ENCODE data around the gene TOGARAM2.

The TOGARAM2 gene

DNA sequence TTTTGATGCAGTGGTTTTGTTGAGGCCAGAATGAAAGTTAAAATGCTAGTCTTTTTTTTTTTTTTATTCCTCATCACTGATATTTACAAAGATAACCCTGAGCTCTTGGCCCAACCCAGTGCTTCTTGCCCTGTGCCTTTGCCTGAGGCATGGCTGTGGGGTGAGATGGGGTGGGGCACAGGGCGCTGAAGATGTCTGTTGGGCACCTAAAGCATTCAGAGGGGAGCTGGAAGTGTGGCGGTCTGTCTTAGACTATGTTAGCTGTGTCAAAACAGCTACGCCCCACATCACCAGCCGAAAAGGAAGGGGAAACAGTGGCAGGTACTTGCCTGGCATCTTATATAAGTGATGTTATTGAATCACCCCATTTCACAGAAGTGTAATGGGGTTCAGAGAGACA, 20.7 kb downstream of the TOGARAM2 start:
- H3K9me3 Mint-ChIP-seq = no peaks in the 10 kb centered on the region
- peaks cover 24% of the 10 kb centered on the region for H3K4me1 Mint-ChIP-seq (ENCODE audit: low read depth)
- H3K4me3 Mint-ChIP-seq = no peak overlapping the region
- no peaks in the 10 kb centered on the region for H3K27me3 Mint-ChIP-seq
- H3K27ac Mint-ChIP-seq = no peak overlapping the region
- H3K36me3 Mint-ChIP-seq (ENCODE audit: low read depth) = no peaks in the 10 kb centered on the region

GRCh38 chr2:29004755-29005154, 23.7 kb downstream of the TOGARAM2 start:
- Mint-ChIP-seq H3K9me3 (no peaks in the 10 kb centered on the region), H3K4me3 (no peak overlapping the region), H3K27me3 (no peaks in the 10 kb centered on the region), H3K36me3 (ENCODE audit: low read depth) (no peaks in the 10 kb centered on the region), H3K4me1 (ENCODE audit: low read depth) (peaks cover 34% of the 10 kb centered on the region), H3K27ac (no peak overlapping the region)

GRCh38 chr2:29005331-29005730, 24.2 kb downstream of the TOGARAM2 start:
- no peaks in the 10 kb centered on the region for H3K27me3 Mint-ChIP-seq
- H3K27ac Mint-ChIP-seq = no peak overlapping the region
- no peaks in the 10 kb centered on the region for H3K9me3 Mint-ChIP-seq
- peaks cover 34% of the 10 kb centered on the region for H3K4me1 Mint-ChIP-seq (ENCODE audit: low read depth)
- no peak overlapping the region for H3K4me3 Mint-ChIP-seq
- no peaks in the 10 kb centered on the region for H3K36me3 Mint-ChIP-seq (ENCODE audit: low read depth)

- Mint-ChIP-seq H3K36me3 (ENCODE audit: low read depth) (no peaks in the 10 kb centered on the region), H3K27me3 (no peaks in the 10 kb centered on the region), H3K4me3 (no peak overlapping the region), H3K27ac (no peak overlapping the region), H3K9me3 (no peaks in the 10 kb centered on the region), H3K4me1 (ENCODE audit: low read depth) (peaks cover 35% of the 10 kb centered on the region)
These were observed 25.2 kb downstream of the TOGARAM2 start for GRCh38 chr2:29006092-29006979.

- Mint-ChIP-seq H3K36me3 (ENCODE audit: low read depth) (no peaks in the 10 kb centered on the region), H3K27me3 (no peaks in the 10 kb centered on the region), H3K4me3 (no peak overlapping the region), H3K4me1 (ENCODE audit: low read depth) (peaks cover 36% of the 10 kb centered on the region), H3K27ac (no peak overlapping the region), H3K9me3 (no peaks in the 10 kb centered on the region)
These were observed 25.8 kb downstream of the TOGARAM2 start for GRCh38 chr2:29006980-29007301.

GRCh38 chr2:29009270-29009669, 28.2 kb downstream of the TOGARAM2 start:
- peak overlapping the region; percentile 73 for H3K27ac Mint-ChIP-seq
- H3K9me3 Mint-ChIP-seq = no peaks in the 10 kb centered on the region
- H3K4me3 Mint-ChIP-seq = no peak overlapping the region
- no peaks in the 10 kb centered on the region for H3K27me3 Mint-ChIP-seq
- peaks cover 57% of the 10 kb centered on the region for H3K4me1 Mint-ChIP-seq (ENCODE audit: low read depth)
- H3K36me3 Mint-ChIP-seq (ENCODE audit: low read depth) = no peaks in the 10 kb centered on the region

GRCh38 chr2:29009711-29010677, 28.9 kb downstream of the TOGARAM2 start:
- H3K36me3 Mint-ChIP-seq (ENCODE audit: low read depth) = no peaks in the 10 kb centered on the region
- no peaks in the 10 kb centered on the region for H3K27me3 Mint-ChIP-seq
- H3K4me1 Mint-ChIP-seq (ENCODE audit: low read depth) = peaks cover 65% of the 10 kb centered on the region

DNA sequence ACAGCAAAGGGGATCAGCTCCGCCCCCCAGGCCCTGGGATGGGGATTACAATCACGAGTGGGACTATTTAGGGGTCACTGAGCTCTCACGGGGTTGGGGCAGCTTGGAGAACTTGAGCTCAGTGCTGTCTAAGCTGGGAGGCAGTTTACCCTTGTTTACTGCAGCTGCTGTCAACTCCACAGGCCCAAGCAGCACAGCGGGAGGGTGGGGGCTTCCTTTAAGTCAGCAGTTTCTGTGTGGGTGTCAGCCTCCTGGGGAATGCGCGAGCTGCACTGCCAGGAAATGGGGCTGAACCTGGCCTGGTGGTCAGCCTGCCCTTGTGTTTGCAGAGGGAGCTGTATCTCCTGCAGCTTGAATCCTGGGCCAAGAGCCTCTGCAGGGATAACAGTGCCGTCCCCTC, 29.8 kb downstream of the TOGARAM2 start:
- Mint-ChIP-seq H3K4me1 (ENCODE audit: low read depth) (peaks cover 74% of the 10 kb centered on the region), H3K27me3 (no peaks in the 10 kb centered on the region), H3K27ac (peak overlapping the region; percentile 83), H3K4me3 (peak overlapping the region; percentile 27), H3K9me3 (no peaks in the 10 kb centered on the region), H3K36me3 (ENCODE audit: low read depth) (no peaks in the 10 kb centered on the region)

More at GRCh38 chr2:29009711-29010677, 28.9 kb downstream of the TOGARAM2 start:
- Mint-ChIP-seq H3K4me3 (peak overlapping the region; percentile 33), H3K27ac (peak overlapping the region; percentile 73), H3K9me3 (no peaks in the 10 kb centered on the region)

GRCh38 chr2:29011418-29012060, 30.4 kb downstream of the TOGARAM2 start:
- no peaks in the 10 kb centered on the region for H3K27me3 Mint-ChIP-seq
- H3K4me3 Mint-ChIP-seq = peak overlapping the region; percentile 27
- peaks cover 80% of the 10 kb centered on the region for H3K4me1 Mint-ChIP-seq (ENCODE audit: low read depth)
- peak overlapping the region; percentile 83 for H3K27ac Mint-ChIP-seq
- no peaks in the 10 kb centered on the region for H3K9me3 Mint-ChIP-seq
- no peaks in the 10 kb centered on the region for H3K36me3 Mint-ChIP-seq (ENCODE audit: low read depth)

DNA sequence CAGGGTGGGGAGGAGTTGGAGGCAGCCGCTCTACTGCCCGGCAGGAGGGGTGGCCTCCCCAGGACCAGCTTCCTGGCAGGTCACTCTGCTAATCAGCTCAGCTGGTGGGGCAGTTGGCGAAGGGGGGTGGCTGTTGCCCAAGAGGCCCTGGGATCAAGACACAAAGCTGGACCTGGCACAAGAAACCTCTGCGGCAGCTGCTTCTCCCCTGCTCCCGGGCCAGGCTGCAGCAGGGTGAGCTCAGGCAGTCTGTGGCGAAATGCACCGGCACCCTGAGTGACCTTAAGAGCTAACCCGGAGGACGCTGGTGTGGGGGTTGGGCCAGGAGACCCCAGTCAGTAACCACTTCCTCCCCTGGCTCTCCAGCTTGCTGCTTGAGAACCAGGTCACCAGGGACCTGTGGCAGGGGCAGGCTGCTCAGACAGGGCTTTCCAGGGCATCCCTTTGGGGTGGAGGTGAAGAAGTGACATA, 31.1 kb downstream of the TOGARAM2 start:
- Mint-ChIP-seq H3K4me3 (no peak overlapping the region), H3K4me1 (ENCODE audit: low read depth) (peaks cover 86% of the 10 kb centered on the region), H3K27ac (no peak overlapping the region), H3K9me3 (no peaks in the 10 kb centered on the region), H3K36me3 (ENCODE audit: low read depth) (no peaks in the 10 kb centered on the region), H3K27me3 (no peaks in the 10 kb centered on the region)

GRCh38 chr2:29013057-29013780, 32.1 kb downstream of the TOGARAM2 start:
- H3K27ac Mint-ChIP-seq = no peak overlapping the region
- no peaks in the 10 kb centered on the region for H3K36me3 Mint-ChIP-seq (ENCODE audit: low read depth)
- peaks cover 91% of the 10 kb centered on the region for H3K4me1 Mint-ChIP-seq (ENCODE audit: low read depth)
- peak overlapping the region; percentile 78 for H3K4me3 Mint-ChIP-seq
- no peaks in the 10 kb centered on the region for H3K9me3 Mint-ChIP-seq
- no peaks in the 10 kb centered on the region for H3K27me3 Mint-ChIP-seq

GRCh38 chr2:29014331-29014730, 33.2 kb downstream of the TOGARAM2 start:
- no peaks in the 10 kb centered on the region for H3K36me3 Mint-ChIP-seq (ENCODE audit: low read depth)
- H3K9me3 Mint-ChIP-seq = no peaks in the 10 kb centered on the region
- no peaks in the 10 kb centered on the region for H3K27me3 Mint-ChIP-seq
- H3K27ac Mint-ChIP-seq = peak overlapping the region; percentile 85
- H3K4me1 Mint-ChIP-seq (ENCODE audit: low read depth) = peaks cover 86% of the 10 kb centered on the region
- H3K4me3 Mint-ChIP-seq = peak overlapping the region; percentile 78

DNA sequence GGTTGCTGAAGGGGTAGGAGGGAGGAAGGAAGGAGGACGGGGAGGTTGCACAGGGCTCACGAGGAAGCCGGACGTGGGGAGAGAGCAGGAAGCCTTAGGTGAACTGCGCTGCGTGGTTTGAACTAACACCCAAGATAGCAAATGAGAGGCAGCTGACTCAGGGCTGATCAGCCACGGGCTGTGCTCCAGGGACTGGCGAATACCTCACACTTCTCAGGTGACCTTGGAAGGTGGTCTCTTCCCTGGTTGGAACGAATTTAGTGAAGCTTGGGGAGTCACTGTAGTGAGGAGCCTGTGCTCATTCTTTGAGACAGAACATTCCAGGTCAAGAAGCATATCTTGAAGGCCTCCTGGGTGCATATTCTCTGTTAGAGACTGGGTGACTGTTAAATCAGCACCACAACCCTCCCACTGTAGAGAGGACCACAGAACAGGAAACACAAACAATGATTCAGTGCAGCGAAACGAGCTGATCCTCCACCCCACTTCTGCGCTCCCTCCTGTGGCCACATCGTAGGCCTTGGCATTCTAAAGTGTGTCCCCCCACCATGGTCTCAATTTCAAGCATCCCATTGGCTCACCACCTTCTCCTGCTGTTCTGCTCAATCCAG, 33.8 kb downstream of the TOGARAM2 start:
- no peaks in the 10 kb centered on the region for H3K36me3 Mint-ChIP-seq (ENCODE audit: low read depth)
- peak overlapping the region; percentile 78 for H3K4me3 Mint-ChIP-seq
- peak overlapping the region; percentile 85 for H3K27ac Mint-ChIP-seq
- H3K27me3 Mint-ChIP-seq = no peaks in the 10 kb centered on the region
- no peaks in the 10 kb centered on the region for H3K9me3 Mint-ChIP-seq
- H3K4me1 Mint-ChIP-seq (ENCODE audit: low read depth) = peaks cover 80% of the 10 kb centered on the region
